HL-60 (cell line): ENCODE measurements around the gene MEAK7.

ENCODE experiments used
- DNase-seq, 2 experiments: peaks; one replicate each; pipeline ENCODE4 v3.0.0-alpha.2; 2010 to 2020; ENCODE audit warnings: low read depth in 1 of 2, low spot score in 1 of 2
- H3K27ac ChIP-seq: fragments of 250-450 bp; sonication (Bioruptor Pico); replicated peaks from 2 replicates; pipeline ENCODE4 v1.5.1; 2020; ENCODE audit warnings: mild to moderate bottlenecking, moderate library complexity
- H3K27me3 ChIP-seq: fragments of 250-450 bp; sonication (Bioruptor Pico); 2 replicates; pipeline ENCODE4 v1.5.1; 2021; ENCODE audit warnings: mild to moderate bottlenecking, moderate library complexity; ENCODE audit not compliant: insufficient read depth, poor library complexity, severe bottlenecking
- H3K4me3 ChIP-seq: replicated peaks from 2 replicates; pipeline ENCODE4 v1.5.1; 2011; ENCODE audit warnings: mild to moderate bottlenecking, control low read depth, low read length; ENCODE audit not compliant: insufficient read depth
- GABPA ChIP-seq: IDR thresholded peaks from 2 replicates; pipeline ENCODE4 v1.6.1; 2012; ENCODE audit warnings: low read depth
- POLR2AphosphoS5 ChIP-seq: IDR thresholded peaks from 2 replicates; pipeline ENCODE4 v1.6.1; 2012; ENCODE audit warnings: low read depth
- SPI1 ChIP-seq: IDR thresholded peaks from 2 replicates; pipeline ENCODE4 v1.6.1; 2012; ENCODE audit warnings: low read depth, mild to moderate bottlenecking, borderline replicate concordance
- TF ChIP-seq, protein P1 (sequence below): IDR thresholded peaks from one replicate; pipeline ENCODE4 v1.5.1; 2011; ENCODE audit warnings: low read length, control low read depth, inconsistent platforms; ENCODE audit not compliant: insufficient read depth
- TF ChIP-seq, protein P2 (sequence below): IDR thresholded peaks from 2 replicates; pipeline ENCODE4 v1.6.1; 2012; ENCODE audit warnings: low read depth; ENCODE audit not compliant: insufficient replicate concordance

MEAK7 gene

DNA sequence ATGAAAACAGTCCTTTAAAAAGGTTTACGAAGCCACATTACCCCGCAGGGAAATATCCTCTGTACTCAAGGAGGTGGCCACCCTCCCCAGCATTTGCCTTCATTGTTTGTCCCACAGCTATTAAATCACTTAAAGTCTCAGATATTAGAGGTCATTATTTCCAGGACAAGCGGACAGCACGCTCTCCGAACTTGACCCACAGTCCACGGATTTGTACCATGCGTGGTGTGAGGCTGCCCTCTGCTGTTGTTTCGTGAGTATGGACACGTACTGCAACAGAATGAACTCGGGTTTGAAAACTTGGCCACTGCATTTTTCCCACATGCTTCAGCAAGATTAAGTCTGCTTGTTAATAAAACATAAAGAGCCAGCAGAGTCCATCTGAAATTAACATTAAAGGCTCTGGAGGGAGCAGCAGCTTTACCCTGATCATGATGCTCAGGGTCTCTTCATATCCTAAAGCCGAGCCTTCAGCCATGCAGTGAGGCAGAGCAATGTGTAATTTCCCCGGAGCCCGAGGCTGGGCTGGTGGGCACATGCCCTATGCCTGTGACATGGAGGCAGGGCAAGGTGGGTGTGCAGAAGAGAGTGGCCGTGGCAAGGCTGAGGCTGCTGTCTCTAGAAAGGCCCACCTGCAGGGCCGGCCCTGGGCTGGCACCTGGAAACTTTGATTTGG lies 19.7 kb downstream of the MEAK7 start:
- DNase-seq: peak; percentile 18 to 38
- TF ChIP-seq, protein P1, sequence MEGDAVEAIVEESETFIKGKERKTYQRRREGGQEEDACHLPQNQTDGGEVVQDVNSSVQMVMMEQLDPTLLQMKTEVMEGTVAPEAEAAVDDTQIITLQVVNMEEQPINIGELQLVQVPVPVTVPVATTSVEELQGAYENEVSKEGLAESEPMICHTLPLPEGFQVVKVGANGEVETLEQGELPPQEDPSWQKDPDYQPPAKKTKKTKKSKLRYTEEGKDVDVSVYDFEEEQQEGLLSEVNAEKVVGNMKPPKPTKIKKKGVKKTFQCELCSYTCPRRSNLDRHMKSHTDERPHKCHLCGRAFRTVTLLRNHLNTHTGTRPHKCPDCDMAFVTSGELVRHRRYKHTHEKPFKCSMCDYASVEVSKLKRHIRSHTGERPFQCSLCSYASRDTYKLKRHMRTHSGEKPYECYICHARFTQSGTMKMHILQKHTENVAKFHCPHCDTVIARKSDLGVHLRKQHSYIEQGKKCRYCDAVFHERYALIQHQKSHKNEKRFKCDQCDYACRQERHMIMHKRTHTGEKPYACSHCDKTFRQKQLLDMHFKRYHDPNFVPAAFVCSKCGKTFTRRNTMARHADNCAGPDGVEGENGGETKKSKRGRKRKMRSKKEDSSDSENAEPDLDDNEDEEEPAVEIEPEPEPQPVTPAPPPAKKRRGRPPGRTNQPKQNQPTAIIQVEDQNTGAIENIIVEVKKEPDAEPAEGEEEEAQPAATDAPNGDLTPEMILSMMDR: peak; percentile 80
- no peak for TF ChIP-seq SPI1
- no peak overlapping the region for H3K4me3 ChIP-seq
- H3K27me3 ChIP-seq: no peaks in the 10 kb centered on the region
- no peak overlapping the region for H3K27ac ChIP-seq

GRCh38 chr16:84483882-84484565 lies 20.4 kb downstream of the MEAK7 start:
- Histone ChIP-seq H3K27ac (no peak overlapping the region), H3K27me3 (no peaks in the 10 kb centered on the region), H3K4me3 (no peak overlapping the region)
- TF ChIP-seq GABPA (no peak), SPI1 (no peak)
- DNase-seq: peak in 1 of 2 experiments; percentile 1

GRCh38 chr16:84482951-84483881 lies 21.2 kb downstream of the MEAK7 start:
- no peak for DNase-seq
- no peak for TF ChIP-seq SPI1
- TF ChIP-seq, protein P2, sequence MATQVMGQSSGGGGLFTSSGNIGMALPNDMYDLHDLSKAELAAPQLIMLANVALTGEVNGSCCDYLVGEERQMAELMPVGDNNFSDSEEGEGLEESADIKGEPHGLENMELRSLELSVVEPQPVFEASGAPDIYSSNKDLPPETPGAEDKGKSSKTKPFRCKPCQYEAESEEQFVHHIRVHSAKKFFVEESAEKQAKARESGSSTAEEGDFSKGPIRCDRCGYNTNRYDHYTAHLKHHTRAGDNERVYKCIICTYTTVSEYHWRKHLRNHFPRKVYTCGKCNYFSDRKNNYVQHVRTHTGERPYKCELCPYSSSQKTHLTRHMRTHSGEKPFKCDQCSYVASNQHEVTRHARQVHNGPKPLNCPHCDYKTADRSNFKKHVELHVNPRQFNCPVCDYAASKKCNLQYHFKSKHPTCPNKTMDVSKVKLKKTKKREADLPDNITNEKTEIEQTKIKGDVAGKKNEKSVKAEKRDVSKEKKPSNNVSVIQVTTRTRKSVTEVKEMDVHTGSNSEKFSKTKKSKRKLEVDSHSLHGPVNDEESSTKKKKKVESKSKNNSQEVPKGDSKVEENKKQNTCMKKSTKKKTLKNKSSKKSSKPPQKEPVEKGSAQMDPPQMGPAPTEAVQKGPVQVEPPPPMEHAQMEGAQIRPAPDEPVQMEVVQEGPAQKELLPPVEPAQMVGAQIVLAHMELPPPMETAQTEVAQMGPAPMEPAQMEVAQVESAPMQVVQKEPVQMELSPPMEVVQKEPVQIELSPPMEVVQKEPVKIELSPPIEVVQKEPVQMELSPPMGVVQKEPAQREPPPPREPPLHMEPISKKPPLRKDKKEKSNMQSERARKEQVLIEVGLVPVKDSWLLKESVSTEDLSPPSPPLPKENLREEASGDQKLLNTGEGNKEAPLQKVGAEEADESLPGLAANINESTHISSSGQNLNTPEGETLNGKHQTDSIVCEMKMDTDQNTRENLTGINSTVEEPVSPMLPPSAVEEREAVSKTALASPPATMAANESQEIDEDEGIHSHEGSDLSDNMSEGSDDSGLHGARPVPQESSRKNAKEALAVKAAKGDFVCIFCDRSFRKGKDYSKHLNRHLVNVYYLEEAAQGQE: no peak
- TF ChIP-seq, protein P1: no peak
- no peak for TF ChIP-seq GABPA
- TF ChIP-seq POLR2AphosphoS5: no peak
- Histone ChIP-seq H3K4me3 (no peak overlapping the region), H3K27ac (no peak overlapping the region), H3K27me3 (no peaks in the 10 kb centered on the region)

DNA sequence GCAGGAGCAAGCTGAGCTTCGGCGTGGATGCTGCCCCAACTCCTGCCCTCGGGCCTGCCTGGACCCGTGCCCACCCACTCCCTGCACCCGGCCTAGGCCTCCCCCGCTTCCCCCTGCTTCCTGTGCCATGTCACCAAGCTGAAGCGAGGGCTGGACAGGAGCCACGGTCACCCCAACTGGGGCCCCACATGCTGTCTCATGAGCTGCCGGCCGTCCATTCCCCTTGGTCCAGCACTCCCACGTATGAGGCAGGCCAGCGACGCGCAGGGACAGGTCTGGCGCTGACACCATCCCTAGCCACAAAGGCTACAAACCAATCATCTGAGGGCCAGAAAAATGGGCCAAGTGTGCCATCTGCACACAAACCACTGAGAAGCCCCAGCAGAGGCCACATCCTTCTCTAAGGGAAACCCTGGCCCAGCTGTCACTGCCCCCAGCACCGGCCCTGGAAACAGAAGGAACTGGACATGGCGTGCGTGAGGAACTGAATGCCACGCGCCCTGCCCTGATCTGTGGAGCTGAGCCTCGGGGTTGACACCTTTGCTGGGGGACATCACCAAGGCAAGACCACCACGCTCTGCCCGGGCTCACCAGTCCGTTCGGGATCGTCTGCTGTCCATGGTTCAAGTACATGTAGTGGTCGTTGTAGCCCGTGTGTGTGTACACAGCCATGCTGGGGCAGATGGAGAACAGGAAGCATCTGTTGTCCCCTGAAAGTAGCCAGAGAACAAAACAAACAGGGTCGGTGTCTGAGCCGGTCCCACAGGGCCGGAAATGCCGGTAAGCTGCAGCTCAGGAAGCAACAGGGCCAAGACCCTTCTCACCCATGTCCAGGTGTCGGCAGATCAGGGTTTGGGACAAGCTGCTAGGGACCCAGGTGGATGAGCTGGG lies 22.2 kb downstream of the MEAK7 start:
- TF ChIP-seq, protein P2: peak; percentile 20
- TF ChIP-seq SPI1 (no peak), POLR2AphosphoS5 (no peak), GABPA (no peak)
- TF ChIP-seq, protein P1: no peak
- Histone ChIP-seq H3K4me3 (no peak overlapping the region), H3K27ac (no peak overlapping the region), H3K27me3 (no peaks in the 10 kb centered on the region)
- DNase-seq: peak in 1 of 2 experiments; percentile 0
